ENCODE results near the gene CSTPP1.

CSTPP1 gene

GRCh38 chr11:47021965-47022364 lies 85.4 kb downstream of the CSTPP1 start:
- TF ChIP-seq EZH2phosphoT487 (conservative IDR thresholded peaks at IDR 0.05; ENCODE audit: low read length): no peak
- TF ChIP-seq, protein P1, sequence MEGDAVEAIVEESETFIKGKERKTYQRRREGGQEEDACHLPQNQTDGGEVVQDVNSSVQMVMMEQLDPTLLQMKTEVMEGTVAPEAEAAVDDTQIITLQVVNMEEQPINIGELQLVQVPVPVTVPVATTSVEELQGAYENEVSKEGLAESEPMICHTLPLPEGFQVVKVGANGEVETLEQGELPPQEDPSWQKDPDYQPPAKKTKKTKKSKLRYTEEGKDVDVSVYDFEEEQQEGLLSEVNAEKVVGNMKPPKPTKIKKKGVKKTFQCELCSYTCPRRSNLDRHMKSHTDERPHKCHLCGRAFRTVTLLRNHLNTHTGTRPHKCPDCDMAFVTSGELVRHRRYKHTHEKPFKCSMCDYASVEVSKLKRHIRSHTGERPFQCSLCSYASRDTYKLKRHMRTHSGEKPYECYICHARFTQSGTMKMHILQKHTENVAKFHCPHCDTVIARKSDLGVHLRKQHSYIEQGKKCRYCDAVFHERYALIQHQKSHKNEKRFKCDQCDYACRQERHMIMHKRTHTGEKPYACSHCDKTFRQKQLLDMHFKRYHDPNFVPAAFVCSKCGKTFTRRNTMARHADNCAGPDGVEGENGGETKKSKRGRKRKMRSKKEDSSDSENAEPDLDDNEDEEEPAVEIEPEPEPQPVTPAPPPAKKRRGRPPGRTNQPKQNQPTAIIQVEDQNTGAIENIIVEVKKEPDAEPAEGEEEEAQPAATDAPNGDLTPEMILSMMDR (IDR thresholded peaks at IDR 0.05; ENCODE audit: insufficient read depth, low read length, poor library complexity, severe bottlenecking): no peak
- Histone ChIP-seq H3K9me2 (replicated peaks; ENCODE audit: insufficient read depth, low read length) (no peaks in the 10 kb centered on the region), H2AFZ (ENCODE audit: low read depth, low read length, severe bottlenecking) (no peak overlapping the region), H3F3A (ENCODE audit: insufficient read depth) (no peaks in the 10 kb centered on the region), H3K27me3 (ENCODE audit: low read length) (no peaks in the 10 kb centered on the region), H4K20me1 (ENCODE audit: low read depth, low read length) (no peaks in the 10 kb centered on the region; the same call in 1 of the 2 replicates), H3K9me3 (ENCODE audit: insufficient read depth, low read length) (no peaks in the 10 kb centered on the region), H3K79me2 (ENCODE audit: insufficient read depth, low read length) (no peaks in the 10 kb centered on the region), H3K36me3 (ENCODE audit: low read length) (no peaks in the 10 kb centered on the region; the same call in 1 of the 2 replicates), H3K27ac (ENCODE audit: low read depth, low read length) (no peak overlapping the region), H3K4me2 (ENCODE audit: low read depth, low read length, poor library complexity, severe bottlenecking) (no peak overlapping the region), H3K4me3 (ENCODE audit: insufficient read depth, low read length, poor library complexity, severe bottlenecking) (no peak overlapping the region), H3K9ac (ENCODE audit: low read length) (no peak overlapping the region)

DNA sequence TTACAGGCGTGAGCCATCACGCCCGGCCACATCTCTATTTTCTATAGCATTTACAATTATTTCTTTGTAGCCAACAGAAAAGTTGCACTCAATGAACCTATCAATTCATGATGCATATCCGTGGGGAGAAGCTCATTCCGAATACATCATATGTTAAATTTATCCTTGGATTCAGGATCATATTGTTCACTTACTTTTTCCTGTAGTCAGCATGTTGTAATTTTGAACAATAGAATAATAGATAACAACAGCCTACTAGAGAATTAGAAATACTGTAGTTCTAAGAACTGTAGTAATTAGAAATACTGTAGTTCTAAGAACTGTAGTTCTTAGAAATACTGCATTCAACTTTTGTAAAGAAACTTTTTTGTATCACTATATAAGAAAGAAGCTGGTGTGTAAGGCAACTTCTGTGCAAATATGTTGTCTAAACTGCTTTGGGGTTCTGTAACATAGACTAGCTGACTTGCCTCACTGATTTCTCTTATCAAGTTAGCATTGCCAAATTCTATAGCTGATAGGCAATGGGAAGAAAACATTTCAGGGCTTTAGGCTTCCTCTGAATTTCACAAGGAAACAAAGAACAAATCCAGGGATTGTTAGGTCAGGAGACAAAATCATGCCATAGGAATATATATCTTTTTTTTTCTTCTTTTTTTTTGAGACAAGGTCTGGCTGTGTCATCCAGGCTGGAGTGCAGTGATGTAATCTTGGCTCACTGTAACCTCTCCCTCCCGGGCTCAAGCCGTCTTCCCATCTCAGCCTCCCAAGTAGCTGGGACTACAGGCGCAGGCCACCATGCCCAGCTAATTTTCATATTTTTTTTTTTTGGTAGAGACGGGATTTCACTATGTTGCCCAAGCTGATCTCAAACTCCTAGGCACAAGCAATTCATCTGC lies 91.9 kb downstream of the CSTPP1 start:
- H3K27ac ChIP-seq (ENCODE audit: low read depth, low read length): no peak overlapping the region
- TF ChIP-seq, protein P1 (IDR thresholded peaks at IDR 0.05; ENCODE audit: insufficient read depth, low read length, poor library complexity, severe bottlenecking): no peak
- no peak for TF ChIP-seq EZH2phosphoT487 (conservative IDR thresholded peaks at IDR 0.05; ENCODE audit: low read length)
- H3K79me2 ChIP-seq (ENCODE audit: insufficient read depth, low read length): no peaks in the 10 kb centered on the region
- H3K9me2 ChIP-seq (replicated peaks; ENCODE audit: insufficient read depth, low read length): no peaks in the 10 kb centered on the region
- no peaks in the 10 kb centered on the region for H3F3A ChIP-seq (ENCODE audit: insufficient read depth)
- no peaks in the 10 kb centered on the region; the same call in 1 of the 2 replicates for H4K20me1 ChIP-seq (ENCODE audit: low read depth, low read length)
- no peak overlapping the region for H3K4me2 ChIP-seq (ENCODE audit: low read depth, low read length, poor library complexity, severe bottlenecking)
- no peak overlapping the region for H3K4me3 ChIP-seq (ENCODE audit: insufficient read depth, low read length, poor library complexity, severe bottlenecking)
- no peak overlapping the region for H3K9ac ChIP-seq (ENCODE audit: low read length)
- no peak overlapping the region for H2AFZ ChIP-seq (ENCODE audit: low read depth, low read length, severe bottlenecking)
- H3K9me3 ChIP-seq (ENCODE audit: insufficient read depth, low read length): no peaks in the 10 kb centered on the region
- no peaks in the 10 kb centered on the region; the same call in 1 of the 2 replicates for H3K36me3 ChIP-seq (ENCODE audit: low read length)
- no peaks in the 10 kb centered on the region for H3K27me3 ChIP-seq (ENCODE audit: low read length)

GRCh38 chr11:47033439-47033838 lies 96.9 kb downstream of the CSTPP1 start:
- TF ChIP-seq EZH2phosphoT487 (conservative IDR thresholded peaks at IDR 0.05; ENCODE audit: low read length): no peak
- TF ChIP-seq, protein P1 (IDR thresholded peaks at IDR 0.05; ENCODE audit: insufficient read depth, low read length, poor library complexity, severe bottlenecking): no peak
- H3F3A ChIP-seq (ENCODE audit: insufficient read depth): no peaks in the 10 kb centered on the region

More at GRCh38 chr11:47033439-47033838, 96.9 kb downstream of the CSTPP1 start:
- Histone ChIP-seq H4K20me1 (ENCODE audit: low read depth, low read length) (no peaks in the 10 kb centered on the region), H3K79me2 (ENCODE audit: insufficient read depth, low read length) (no peaks in the 10 kb centered on the region), H3K9me3 (ENCODE audit: insufficient read depth, low read length) (no peaks in the 10 kb centered on the region), H3K9me2 (replicated peaks; ENCODE audit: insufficient read depth, low read length) (no peaks in the 10 kb centered on the region), H3K27me3 (ENCODE audit: low read length) (no peaks in the 10 kb centered on the region), H2AFZ (ENCODE audit: low read depth, low read length, severe bottlenecking) (no peak overlapping the region), H3K27ac (ENCODE audit: low read depth, low read length) (no peak overlapping the region), H3K9ac (ENCODE audit: low read length) (no peak overlapping the region), H3K4me2 (ENCODE audit: low read depth, low read length, poor library complexity, severe bottlenecking) (no peak overlapping the region), H3K36me3 (ENCODE audit: low read length) (no peaks in the 10 kb centered on the region), H3K4me3 (ENCODE audit: insufficient read depth, low read length, poor library complexity, severe bottlenecking) (no peak overlapping the region)
